PC-3 (cell line): ENCODE measurements around the gene UNCX.

Source experiments
- CTCF ChIP-seq: fragments of 300-600 bp; sonication (generic); conservative IDR thresholded peaks from 2 replicates; pipeline ENCODE4 v1.5.1; 2017; ENCODE audit warnings: antibody characterized with exemption, low read depth, mild to moderate bottlenecking, low read length
- EZH2phosphoT487 ChIP-seq: fragments of 300-600 bp; sonication (generic); IDR thresholded peaks from 2 replicates; pipeline ENCODE4 v1.6.1; 2018; ENCODE audit warnings: mild to moderate bottlenecking, antibody characterized with exemption, low read length, borderline replicate concordance

- no peak for TF ChIP-seq EZH2phosphoT487
- TF ChIP-seq CTCF = no peak
These were observed 50.0 kb downstream of the UNCX start for GRCh38 chr7:1282679-1283078.
